ENCODE data around the gene MAD1L1.
"Not testable (repeated sequence)": the region's sequence is repeated elsewhere in the genome, so short reads cannot be mapped to it uniquely, and the experiment has no call there.

Gene MAD1L1

DNA sequence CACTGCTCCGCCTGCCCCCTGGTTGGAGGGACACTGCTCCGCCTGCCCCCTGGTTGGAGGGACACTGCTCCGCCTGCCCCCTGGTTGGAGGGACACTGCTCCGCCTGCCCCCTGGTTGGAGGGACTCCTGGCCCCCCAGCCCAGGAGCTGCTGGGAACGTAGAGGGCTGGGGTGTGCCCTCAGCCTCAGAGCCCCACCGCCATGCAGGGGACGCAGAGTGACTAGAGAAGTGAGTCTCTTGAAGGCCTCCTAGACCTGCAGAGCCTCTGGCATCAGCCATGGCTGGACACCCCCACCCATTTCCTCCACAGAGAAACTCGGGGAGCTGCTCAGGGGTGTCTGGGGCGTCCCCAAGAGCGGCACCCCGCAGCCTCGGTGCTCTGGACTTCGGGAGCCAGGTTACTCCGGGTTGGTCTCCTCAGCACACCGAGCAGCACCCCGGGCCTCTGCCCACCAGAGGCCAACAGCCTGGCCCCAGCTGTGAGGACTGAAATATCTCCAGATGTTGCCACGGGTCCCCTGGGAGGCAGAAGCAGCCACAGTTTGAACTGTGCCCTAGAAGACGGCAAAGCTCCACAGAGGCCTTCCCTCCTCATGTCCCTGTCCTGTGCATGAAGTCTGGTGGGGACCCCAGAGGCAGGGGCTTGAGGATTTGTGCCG lies 370.8 kb downstream of the MAD1L1 start:
- TF ChIP-seq, protein P1, sequence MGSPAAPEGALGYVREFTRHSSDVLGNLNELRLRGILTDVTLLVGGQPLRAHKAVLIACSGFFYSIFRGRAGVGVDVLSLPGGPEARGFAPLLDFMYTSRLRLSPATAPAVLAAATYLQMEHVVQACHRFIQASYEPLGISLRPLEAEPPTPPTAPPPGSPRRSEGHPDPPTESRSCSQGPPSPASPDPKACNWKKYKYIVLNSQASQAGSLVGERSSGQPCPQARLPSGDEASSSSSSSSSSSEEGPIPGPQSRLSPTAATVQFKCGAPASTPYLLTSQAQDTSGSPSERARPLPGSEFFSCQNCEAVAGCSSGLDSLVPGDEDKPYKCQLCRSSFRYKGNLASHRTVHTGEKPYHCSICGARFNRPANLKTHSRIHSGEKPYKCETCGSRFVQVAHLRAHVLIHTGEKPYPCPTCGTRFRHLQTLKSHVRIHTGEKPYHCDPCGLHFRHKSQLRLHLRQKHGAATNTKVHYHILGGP (tag by site-specific recombination; IDR thresholded peaks at IDR 0.05): no peak
- TF ChIP-seq ZNF830 (tag by site-specific recombination; IDR thresholded peaks at IDR 0.05; ENCODE audit: low read depth) (no peak), FEZF1 (tag by site-specific recombination; IDR thresholded peaks at IDR 0.05) (no peak), ZNF701 (tag by site-specific recombination; IDR thresholded peaks at IDR 0.05) (no peak), ZNF239 (tag by site-specific recombination; IDR thresholded peaks at IDR 0.05) (no peak), TCF7L2 (IDR thresholded peaks at IDR 0.05; ENCODE audit: borderline replicate concordance, low read depth, low read length) (no peak), ZNF423 (tag by site-specific recombination; IDR thresholded peaks at IDR 0.05) (no peak), GLIS2 (tag by site-specific recombination; IDR thresholded peaks at IDR 0.05) (no peak), ZNF426 (tag by site-specific recombination; IDR thresholded peaks at IDR 0.05) (no peak), ZNF138 (tag by site-specific recombination; IDR thresholded peaks at IDR 0.05; ENCODE audit: borderline replicate concordance) (no peak), ZFHX2 (tag by site-specific recombination; conservative IDR thresholded peaks at IDR 0.05) (no peak), ZNF837 (tag by site-specific recombination; IDR thresholded peaks at IDR 0.05) (no peak), ZNF394 (tag by site-specific recombination; IDR thresholded peaks at IDR 0.05; ENCODE audit: borderline replicate concordance) (no peak), KLF16 (tag by site-specific recombination; IDR thresholded peaks at IDR 0.05) (no peak), KLF8 (tag by site-specific recombination; IDR thresholded peaks at IDR 0.05) (no peak), WT1 (tag by site-specific recombination; IDR thresholded peaks at IDR 0.05) (no peak)
- TF ChIP-seq, protein P2, sequence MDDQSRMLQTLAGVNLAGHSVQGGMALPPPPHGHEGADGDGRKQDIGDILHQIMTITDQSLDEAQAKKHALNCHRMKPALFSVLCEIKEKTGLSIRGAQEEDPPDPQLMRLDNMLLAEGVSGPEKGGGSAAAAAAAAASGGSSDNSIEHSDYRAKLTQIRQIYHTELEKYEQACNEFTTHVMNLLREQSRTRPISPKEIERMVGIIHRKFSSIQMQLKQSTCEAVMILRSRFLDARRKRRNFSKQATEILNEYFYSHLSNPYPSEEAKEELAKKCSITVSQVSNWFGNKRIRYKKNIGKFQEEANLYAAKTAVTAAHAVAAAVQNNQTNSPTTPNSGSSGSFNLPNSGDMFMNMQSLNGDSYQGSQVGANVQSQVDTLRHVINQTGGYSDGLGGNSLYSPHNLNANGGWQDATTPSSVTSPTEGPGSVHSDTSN (CRISPR knock-in tag; IDR thresholded peaks at IDR 0.05): no peak
- TF ChIP-seq, protein P3, sequence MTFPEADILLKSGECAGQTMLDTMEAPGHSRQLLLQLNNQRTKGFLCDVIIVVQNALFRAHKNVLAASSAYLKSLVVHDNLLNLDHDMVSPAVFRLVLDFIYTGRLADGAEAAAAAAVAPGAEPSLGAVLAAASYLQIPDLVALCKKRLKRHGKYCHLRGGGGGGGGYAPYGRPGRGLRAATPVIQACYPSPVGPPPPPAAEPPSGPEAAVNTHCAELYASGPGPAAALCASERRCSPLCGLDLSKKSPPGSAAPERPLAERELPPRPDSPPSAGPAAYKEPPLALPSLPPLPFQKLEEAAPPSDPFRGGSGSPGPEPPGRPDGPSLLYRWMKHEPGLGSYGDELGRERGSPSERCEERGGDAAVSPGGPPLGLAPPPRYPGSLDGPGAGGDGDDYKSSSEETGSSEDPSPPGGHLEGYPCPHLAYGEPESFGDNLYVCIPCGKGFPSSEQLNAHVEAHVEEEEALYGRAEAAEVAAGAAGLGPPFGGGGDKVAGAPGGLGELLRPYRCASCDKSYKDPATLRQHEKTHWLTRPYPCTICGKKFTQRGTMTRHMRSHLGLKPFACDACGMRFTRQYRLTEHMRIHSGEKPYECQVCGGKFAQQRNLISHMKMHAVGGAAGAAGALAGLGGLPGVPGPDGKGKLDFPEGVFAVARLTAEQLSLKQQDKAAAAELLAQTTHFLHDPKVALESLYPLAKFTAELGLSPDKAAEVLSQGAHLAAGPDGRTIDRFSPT (tag by site-specific recombination; IDR thresholded peaks at IDR 0.05): no peak
- TF ChIP-seq, protein P4, sequence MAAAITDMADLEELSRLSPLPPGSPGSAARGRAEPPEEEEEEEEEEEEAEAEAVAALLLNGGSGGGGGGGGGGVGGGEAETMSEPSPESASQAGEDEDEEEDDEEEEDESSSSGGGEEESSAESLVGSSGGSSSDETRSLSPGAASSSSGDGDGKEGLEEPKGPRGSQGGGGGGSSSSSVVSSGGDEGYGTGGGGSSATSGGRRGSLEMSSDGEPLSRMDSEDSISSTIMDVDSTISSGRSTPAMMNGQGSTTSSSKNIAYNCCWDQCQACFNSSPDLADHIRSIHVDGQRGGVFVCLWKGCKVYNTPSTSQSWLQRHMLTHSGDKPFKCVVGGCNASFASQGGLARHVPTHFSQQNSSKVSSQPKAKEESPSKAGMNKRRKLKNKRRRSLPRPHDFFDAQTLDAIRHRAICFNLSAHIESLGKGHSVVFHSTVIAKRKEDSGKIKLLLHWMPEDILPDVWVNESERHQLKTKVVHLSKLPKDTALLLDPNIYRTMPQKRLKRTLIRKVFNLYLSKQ (tag by site-specific recombination; IDR thresholded peaks at IDR 0.05; ENCODE audit: borderline replicate concordance): no peak
- TF ChIP-seq, protein P5, sequence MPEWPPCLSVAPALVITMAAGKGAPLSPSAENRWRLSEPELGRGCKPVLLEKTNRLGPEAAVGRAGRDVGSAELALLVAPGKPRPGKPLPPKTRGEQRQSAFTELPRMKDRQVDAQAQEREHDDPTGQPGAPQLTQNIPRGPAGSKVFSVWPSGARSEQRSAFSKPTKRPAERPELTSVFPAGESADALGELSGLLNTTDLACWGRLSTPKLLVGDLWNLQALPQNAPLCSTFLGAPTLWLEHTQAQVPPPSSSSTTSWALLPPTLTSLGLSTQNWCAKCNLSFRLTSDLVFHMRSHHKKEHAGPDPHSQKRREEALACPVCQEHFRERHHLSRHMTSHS (tag by site-specific recombination; IDR thresholded peaks at IDR 0.05): no peak

DNA sequence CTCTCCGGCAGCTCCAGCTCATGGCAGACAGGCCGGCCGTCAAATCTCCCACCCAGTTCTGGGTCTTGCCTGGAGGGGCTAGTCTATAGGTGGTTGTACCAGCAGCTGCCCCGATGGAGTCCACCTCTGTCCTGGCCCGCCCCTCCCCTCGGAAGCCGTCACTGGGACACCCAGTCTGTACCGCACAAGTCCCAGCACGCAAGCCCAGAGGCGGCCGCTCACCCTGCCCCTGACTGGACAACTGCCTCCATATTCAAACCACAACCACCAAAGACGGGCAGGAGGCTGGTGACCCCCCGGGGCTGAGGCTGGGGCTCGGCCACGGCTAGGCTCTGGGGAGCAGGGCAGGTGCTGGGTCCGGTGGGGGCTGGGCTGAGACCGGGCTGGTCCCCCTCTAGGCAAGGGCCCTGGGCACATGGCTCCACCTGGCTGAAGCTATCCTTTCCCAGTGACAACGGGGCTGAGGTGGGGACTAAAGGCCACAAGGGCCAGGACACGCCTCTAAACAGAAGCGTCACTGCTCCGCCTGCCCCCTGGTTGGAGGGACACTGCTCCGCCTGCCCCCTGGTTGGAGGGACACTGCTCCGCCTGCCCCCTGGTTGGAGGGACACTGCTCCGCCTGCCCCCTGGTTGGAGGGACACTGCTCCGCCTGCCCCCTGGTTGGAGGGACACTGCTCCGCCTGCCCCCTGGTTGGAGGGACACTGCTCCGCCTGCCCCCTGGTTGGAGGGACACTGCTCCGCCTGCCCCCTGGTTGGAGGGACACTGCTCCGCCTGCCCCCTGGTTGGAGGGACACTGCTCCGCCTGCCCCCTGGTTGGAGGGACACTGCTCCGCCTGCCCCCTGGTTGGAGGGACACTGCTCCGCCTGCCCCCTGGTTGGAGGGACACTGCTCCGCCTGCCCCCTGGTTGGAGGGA lies 371.6 kb downstream of the MAD1L1 start:
- H3K4me1 ChIP-seq (ENCODE audit: control insufficient read depth, insufficient read depth, low read length); H3K4me3 ChIP-seq (ENCODE audit: low read depth, low read length); CTCF ChIA-PET; H3K9me3 ChIP-seq (ENCODE audit: control insufficient read depth, insufficient read depth, low read depth, low read length); H3K36me3 ChIP-seq (ENCODE audit: control insufficient read depth in 2 of 2, insufficient read depth in 1 of 2, low read length in 2 of 2); H3K27ac ChIP-seq (ENCODE audit: extremely low read depth, low read depth, low read length); POLR2A ChIA-PET: not testable (repeated sequence)

More for the DNA sequence above, 370.8 kb downstream of the MAD1L1 start:
- Histone ChIP-seq H3K4me3 (ENCODE audit: low read depth, low read length) (no peak overlapping the region), H3K36me3 (ENCODE audit: control insufficient read depth in 2 of 2, insufficient read depth in 1 of 2, low read length in 2 of 2) (no peaks in the 10 kb centered on the region), H3K4me1 (ENCODE audit: control insufficient read depth, insufficient read depth, low read length) (no peaks in the 10 kb centered on the region), H3K9me3 (ENCODE audit: control insufficient read depth, insufficient read depth, low read depth, low read length) (no peaks in the 10 kb centered on the region), H3K27ac (ENCODE audit: extremely low read depth, low read depth, low read length) (no peak overlapping the region)
- ChIA-PET POLR2A (no interaction called here), CTCF (no interaction called here)

Measured in HEK293 (cell line).